Osteocyte (in vitro differentiated cells): Measurements from ENCODE around the gene SCGB1C2. TPM values are rescaled to one million over a fixed set of nuclear protein-coding genes. Genes with fewer than 3 reads are reported as not detected.

ENCODE experiments used
- DNase-seq: peaks from one replicate; pipeline ENCODE4 v3.0.0; 2021; ENCODE audit warnings: mixed read lengths; ENCODE audit not compliant: unreplicated experiment; ENCODE audit errors: extremely low spot score
- H3K27ac Mint-ChIP-seq: one replicate; pipeline ENCODE4 v1.8.0; 2021; ENCODE audit warnings: mild to moderate bottlenecking, mixed read lengths; ENCODE audit not compliant: unreplicated experiment
- H3K27me3 Mint-ChIP-seq: one replicate; pipeline ENCODE4 v1.8.0; 2021; ENCODE audit warnings: mixed read lengths; ENCODE audit not compliant: unreplicated experiment
- H3K36me3 Mint-ChIP-seq: one replicate; pipeline ENCODE4 v1.8.0; 2021; ENCODE audit warnings: mixed read lengths; ENCODE audit not compliant: unreplicated experiment
- H3K4me1 Mint-ChIP-seq: one replicate; pipeline ENCODE4 v1.8.0; 2021; ENCODE audit warnings: mixed read lengths; ENCODE audit not compliant: unreplicated experiment
- H3K4me3 Mint-ChIP-seq: one replicate; pipeline ENCODE4 v1.8.0; 2021; ENCODE audit warnings: mild to moderate bottlenecking, moderate library complexity, mixed read lengths; ENCODE audit not compliant: unreplicated experiment
- H3K9me3 Mint-ChIP-seq: one replicate; pipeline ENCODE4 v1.8.0; 2021; ENCODE audit warnings: mixed read lengths; ENCODE audit not compliant: unreplicated experiment
- total RNA-seq: library from RNA; stranded (reverse); gene quantifications from 2 replicates; pipeline ENCODE4 v1.2.1, GENCODE V29; 2021
- TF ChIP-seq, protein P1 (sequence below): fragments of 200-600 bp; sonication (generic); IDR thresholded peaks from 2 replicates; pipeline ENCODE4 v1.5.0; 2021; ENCODE audit warnings: antibody characterized with exemption, mild to moderate bottlenecking, moderate library complexity

Gene SCGB1C2
- total RNA-seq, 1 donor from 2014 or later = not detected

DNA sequence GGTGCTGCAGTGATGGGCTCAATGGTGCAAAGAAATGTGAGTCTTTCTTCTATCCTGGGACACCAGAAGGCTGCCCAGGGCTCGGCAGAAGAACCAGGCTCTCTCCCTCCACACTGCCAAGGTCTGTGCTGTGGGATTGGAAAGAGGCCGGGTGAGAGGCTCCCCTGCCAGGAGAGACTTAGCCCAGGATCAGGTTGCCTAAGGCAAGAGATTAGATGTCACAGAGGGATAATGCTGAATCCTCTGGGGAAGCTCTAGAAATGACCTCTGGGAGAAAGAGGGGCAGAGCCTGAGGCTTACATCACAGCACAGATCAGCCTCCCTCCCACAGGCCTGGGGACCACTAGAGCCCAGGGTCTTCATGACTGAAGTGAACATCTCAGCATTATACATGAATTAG, 49.8 kb downstream of the SCGB1C2 start:
- Mint-ChIP-seq H3K4me1 (peaks cover 2% of the 10 kb centered on the region), H3K36me3 (no peaks in the 10 kb centered on the region), H3K27me3 (peaks cover 65% of the 10 kb centered on the region), H3K9me3 (no peaks in the 10 kb centered on the region), H3K4me3 (no peak overlapping the region), H3K27ac (no peak overlapping the region)
- no peak for DNase-seq
- TF ChIP-seq, protein P1, sequence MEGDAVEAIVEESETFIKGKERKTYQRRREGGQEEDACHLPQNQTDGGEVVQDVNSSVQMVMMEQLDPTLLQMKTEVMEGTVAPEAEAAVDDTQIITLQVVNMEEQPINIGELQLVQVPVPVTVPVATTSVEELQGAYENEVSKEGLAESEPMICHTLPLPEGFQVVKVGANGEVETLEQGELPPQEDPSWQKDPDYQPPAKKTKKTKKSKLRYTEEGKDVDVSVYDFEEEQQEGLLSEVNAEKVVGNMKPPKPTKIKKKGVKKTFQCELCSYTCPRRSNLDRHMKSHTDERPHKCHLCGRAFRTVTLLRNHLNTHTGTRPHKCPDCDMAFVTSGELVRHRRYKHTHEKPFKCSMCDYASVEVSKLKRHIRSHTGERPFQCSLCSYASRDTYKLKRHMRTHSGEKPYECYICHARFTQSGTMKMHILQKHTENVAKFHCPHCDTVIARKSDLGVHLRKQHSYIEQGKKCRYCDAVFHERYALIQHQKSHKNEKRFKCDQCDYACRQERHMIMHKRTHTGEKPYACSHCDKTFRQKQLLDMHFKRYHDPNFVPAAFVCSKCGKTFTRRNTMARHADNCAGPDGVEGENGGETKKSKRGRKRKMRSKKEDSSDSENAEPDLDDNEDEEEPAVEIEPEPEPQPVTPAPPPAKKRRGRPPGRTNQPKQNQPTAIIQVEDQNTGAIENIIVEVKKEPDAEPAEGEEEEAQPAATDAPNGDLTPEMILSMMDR = no peak

Other genes with a start within 250 kb of the SCGB1C2 start
- gene DOC2B, start 44.1 kb downstream of the SCGB1C2 start, total RNA-seq = 0.10 TPM in 1 of 2 replicates, not detected in the other
- gene RPH3AL, start 215.2 kb downstream of the SCGB1C2 start, total RNA-seq = 0.78 and 1.2 TPM in 2 replicates